ENCODE results near the gene ZNF487. TPM values are rescaled to one million over a fixed set of nuclear protein-coding genes. Genes with fewer than 3 reads are reported as not detected.

ZNF487 gene
- total and polyA plus RNA-seq, 2 of the 13 experiments (the other 11 are each of a cell fraction or from before 2014, with no cell fraction given), result 7.4 to 8.8 TPM

GRCh38 chr10:43420369-43421200, 16.3 kb upstream of the ZNF487 start (continued):
- TF ChIP-seq ZNF318 (CRISPR knock-in tag; IDR thresholded peaks at IDR 0.05) (peak; percentile 100), ONECUT2 (CRISPR knock-in tag; IDR thresholded peaks at IDR 0.05) (peak; percentile 79), ZNF343 (CRISPR knock-in tag; IDR thresholded peaks at IDR 0.05) (0 out of 2 replicates have a peak, but pooled peaks have one; percentile 58), SSRP1 (CRISPR knock-in tag; IDR thresholded peaks at IDR 0.05) (peak; percentile 83), ZNF7 (CRISPR knock-in tag; IDR thresholded peaks at IDR 0.05) (peak; percentile 66; the same call in 1 of the 2 replicates), ZUFSP (CRISPR knock-in tag; IDR thresholded peaks at IDR 0.05; ENCODE audit: borderline replicate concordance) (no peak), ZNF776 (CRISPR knock-in tag; IDR thresholded peaks at IDR 0.05) (peak; percentile 83), ZBTB3 (CRISPR knock-in tag; IDR thresholded peaks at IDR 0.05; ENCODE audit: borderline replicate concordance, low read depth) (peak; percentile 79), GABPB1 (CRISPR knock-in tag; IDR thresholded peaks at IDR 0.05) (peak; percentile 90), KDM5B (CRISPR knock-in tag; IDR thresholded peaks at IDR 0.05; ENCODE audit: borderline replicate concordance) (peak; percentile 99), ZFP1 (CRISPR knock-in tag; IDR thresholded peaks at IDR 0.05) (peak; percentile 83; the same call in 1 of the 2 replicates), CBX5 (CRISPR knock-in tag; IDR thresholded peaks at IDR 0.05; ENCODE audit: borderline replicate concordance) (peak; percentile 99), NBN (conservative IDR thresholded peaks at IDR 0.05) (no peak), ARHGAP35 (CRISPR knock-in tag; IDR thresholded peaks at IDR 0.05; ENCODE audit: borderline replicate concordance) (peak; percentile 98), ZNF574 (CRISPR knock-in tag; IDR thresholded peaks at IDR 0.05) (peak; percentile 93; the same call in 1 of the 2 replicates), PPARG (CRISPR knock-in tag; conservative IDR thresholded peaks at IDR 0.05) (peak; percentile 95), ZNF850 (CRISPR knock-in tag; conservative IDR thresholded peaks at IDR 0.05) (no peak)

Data from HepG2 (cell line).